Measurements from ENCODE around the gene RXRA. TPM values are rescaled to one million over a fixed set of nuclear protein-coding genes. Genes with fewer than 3 reads are reported as not detected.

Gene RXRA
- total RNA-seq, 1 donor from 2014 or later, result 83.3 TPM

DNA sequence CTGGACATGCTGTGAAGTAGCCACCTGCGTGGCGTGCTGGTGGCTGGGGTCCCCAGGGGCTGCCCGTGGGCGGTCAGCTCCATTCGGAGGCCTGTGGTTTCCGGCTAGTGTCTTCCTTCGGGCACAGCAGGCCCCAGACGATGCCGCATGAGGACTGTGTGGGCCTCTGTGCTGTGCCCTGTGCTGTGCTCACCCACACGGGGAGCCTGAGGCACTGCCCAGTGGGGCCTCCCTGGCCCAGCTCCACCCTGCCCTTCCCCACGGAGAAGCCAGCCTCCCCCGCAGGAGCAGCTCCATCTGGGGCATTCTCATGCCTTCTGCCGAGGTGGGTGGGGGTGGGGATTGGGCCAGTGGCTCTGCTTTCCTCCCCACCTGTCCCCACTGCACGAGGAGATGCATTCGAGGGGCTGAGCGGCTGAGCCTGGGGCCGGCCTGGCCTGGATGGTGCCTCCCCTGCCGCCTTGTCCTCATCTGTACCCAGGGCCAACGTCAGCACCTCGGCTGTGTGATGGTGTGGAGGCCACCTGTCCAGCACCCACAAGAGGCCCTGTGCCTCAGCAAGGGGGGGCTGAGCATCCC is 24.2 kb downstream of the RXRA start:
- no peak for DNase-seq (ENCODE audit: low spot score)
- no peaks in the 10 kb centered on the region for H3K9me3 Mint-ChIP-seq (ENCODE audit: unreplicated experiment)
- no peak overlapping the region for H3K4me3 Mint-ChIP-seq (ENCODE audit: unreplicated experiment)
- TF ChIP-seq, protein P1, sequence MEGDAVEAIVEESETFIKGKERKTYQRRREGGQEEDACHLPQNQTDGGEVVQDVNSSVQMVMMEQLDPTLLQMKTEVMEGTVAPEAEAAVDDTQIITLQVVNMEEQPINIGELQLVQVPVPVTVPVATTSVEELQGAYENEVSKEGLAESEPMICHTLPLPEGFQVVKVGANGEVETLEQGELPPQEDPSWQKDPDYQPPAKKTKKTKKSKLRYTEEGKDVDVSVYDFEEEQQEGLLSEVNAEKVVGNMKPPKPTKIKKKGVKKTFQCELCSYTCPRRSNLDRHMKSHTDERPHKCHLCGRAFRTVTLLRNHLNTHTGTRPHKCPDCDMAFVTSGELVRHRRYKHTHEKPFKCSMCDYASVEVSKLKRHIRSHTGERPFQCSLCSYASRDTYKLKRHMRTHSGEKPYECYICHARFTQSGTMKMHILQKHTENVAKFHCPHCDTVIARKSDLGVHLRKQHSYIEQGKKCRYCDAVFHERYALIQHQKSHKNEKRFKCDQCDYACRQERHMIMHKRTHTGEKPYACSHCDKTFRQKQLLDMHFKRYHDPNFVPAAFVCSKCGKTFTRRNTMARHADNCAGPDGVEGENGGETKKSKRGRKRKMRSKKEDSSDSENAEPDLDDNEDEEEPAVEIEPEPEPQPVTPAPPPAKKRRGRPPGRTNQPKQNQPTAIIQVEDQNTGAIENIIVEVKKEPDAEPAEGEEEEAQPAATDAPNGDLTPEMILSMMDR (IDR thresholded peaks at IDR 0.05; ENCODE audit: unreplicated experiment), result no peak
- no peak overlapping the region for H3K27ac Mint-ChIP-seq (ENCODE audit: unreplicated experiment)
- H3K27me3 Mint-ChIP-seq (ENCODE audit: unreplicated experiment), result peaks cover 4% of the 10 kb centered on the region
- H3K4me1 Mint-ChIP-seq (ENCODE audit: unreplicated experiment), result peaks cover 14% of the 10 kb centered on the region
- H3K36me3 Mint-ChIP-seq (ENCODE audit: low read depth, unreplicated experiment), result no peaks in the 10 kb centered on the region

DNA sequence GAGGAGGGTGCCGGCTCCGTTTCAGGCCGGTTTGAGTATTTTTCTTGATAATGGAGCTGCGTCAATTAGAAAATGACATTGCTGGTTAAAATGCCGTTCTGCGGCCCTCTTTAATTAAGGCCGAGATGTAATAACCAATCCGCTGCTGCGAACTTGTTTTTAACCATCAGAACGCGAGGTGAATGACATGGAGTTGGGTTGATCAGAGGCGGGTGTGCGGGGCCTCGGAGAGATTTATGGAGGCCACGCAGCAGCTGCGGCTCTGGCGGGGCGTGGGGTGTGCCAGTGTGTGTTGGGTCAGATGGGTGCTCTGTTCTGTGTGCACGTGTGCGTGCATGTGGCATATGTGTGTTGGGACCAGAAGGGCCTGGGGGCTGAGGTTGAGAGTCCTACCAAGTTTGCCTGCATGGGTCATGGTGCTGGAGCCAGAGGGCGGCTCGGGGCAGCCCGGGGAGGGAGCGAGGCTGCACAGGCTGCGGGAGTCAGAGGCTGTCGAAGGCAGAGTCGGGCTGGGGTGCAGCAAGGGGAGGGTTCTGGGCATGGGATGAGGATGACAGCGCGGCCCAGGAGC is 25.4 kb downstream of the RXRA start:
- DNase-seq (ENCODE audit: low spot score), result no peak
- no peaks in the 10 kb centered on the region for H3K36me3 Mint-ChIP-seq (ENCODE audit: low read depth, unreplicated experiment)
- H3K27ac Mint-ChIP-seq (ENCODE audit: unreplicated experiment), result peak overlapping the region; percentile 31
- H3K9me3 Mint-ChIP-seq (ENCODE audit: unreplicated experiment), result no peaks in the 10 kb centered on the region
- no peak overlapping the region for H3K4me3 Mint-ChIP-seq (ENCODE audit: unreplicated experiment)
- H3K27me3 Mint-ChIP-seq (ENCODE audit: unreplicated experiment), result peaks cover 4% of the 10 kb centered on the region
- TF ChIP-seq, protein P1 (IDR thresholded peaks at IDR 0.05; ENCODE audit: unreplicated experiment), result no peak
- H3K4me1 Mint-ChIP-seq (ENCODE audit: unreplicated experiment), result peaks cover 14% of the 10 kb centered on the region

DNA sequence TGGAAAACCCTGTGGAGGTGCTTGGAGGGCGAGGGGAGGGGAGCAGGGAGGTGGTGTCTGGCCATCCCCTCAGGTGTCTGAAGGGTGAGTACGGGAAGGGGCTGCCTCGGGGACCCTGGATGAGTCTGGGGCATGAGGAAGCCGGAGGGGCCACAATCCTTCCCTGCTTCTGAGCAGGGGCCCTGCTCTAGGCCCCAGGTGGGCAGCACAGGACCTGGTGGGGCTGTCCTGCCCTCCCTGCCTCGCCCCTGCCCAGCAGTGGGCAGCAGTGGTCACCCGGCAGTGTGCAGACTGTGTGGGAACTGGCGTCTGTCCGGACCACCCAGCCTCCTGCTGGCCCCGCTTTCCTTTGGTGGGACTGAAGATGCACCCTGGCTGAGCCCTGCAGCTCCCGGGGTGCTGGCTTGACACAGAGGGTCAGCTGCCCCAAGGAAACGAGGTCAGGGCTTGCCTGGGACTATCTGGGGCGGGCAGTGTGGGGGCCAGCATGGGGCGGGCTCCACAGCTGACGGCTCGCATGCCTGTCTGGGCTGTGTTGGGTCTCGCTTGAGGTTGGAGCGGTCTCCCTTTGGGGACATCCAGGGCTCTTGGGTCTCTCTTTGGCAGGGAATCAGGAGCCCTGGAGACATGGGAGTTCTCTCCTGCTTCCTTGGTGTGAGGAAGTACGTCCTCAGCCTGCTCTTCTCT is 26.1 kb downstream of the RXRA start:
- H3K36me3 Mint-ChIP-seq (ENCODE audit: low read depth, unreplicated experiment), result peaks cover under 1% of the 10 kb centered on the region
- H3K27me3 Mint-ChIP-seq (ENCODE audit: unreplicated experiment), result peaks cover 4% of the 10 kb centered on the region
- peaks cover 14% of the 10 kb centered on the region for H3K4me1 Mint-ChIP-seq (ENCODE audit: unreplicated experiment)
- no peak overlapping the region for H3K4me3 Mint-ChIP-seq (ENCODE audit: unreplicated experiment)
- no peaks in the 10 kb centered on the region for H3K9me3 Mint-ChIP-seq (ENCODE audit: unreplicated experiment)
- TF ChIP-seq, protein P1 (IDR thresholded peaks at IDR 0.05; ENCODE audit: unreplicated experiment), result no peak
- no peak for DNase-seq (ENCODE audit: low spot score)
- no peak overlapping the region for H3K27ac Mint-ChIP-seq (ENCODE audit: unreplicated experiment)

DNA sequence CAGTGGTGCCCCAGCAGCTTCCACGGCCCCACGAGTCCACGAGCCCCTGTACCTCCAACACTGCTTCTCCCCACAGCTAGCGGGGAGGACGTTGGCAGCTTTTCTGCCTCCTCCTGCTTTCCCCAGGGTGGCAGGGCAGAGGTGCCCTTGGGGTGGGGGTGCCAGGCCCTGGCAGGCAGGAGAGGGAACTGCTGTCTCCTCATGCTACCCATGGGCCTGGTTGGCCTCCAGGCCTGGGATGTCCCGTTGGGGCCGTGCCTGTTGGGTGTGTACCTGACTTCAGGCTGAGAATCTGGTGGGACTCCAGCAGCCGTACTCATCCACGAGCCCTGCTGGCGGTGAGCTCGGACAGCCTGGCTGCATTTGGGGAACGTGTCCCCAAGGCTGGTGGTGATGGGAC is 27.3 kb downstream of the RXRA start:
- peaks cover 10% of the 10 kb centered on the region for H3K4me1 Mint-ChIP-seq (ENCODE audit: unreplicated experiment)
- no peaks in the 10 kb centered on the region for H3K9me3 Mint-ChIP-seq (ENCODE audit: unreplicated experiment)
- no peak overlapping the region for H3K27ac Mint-ChIP-seq (ENCODE audit: unreplicated experiment)
- no peak for DNase-seq (ENCODE audit: low spot score)
- H3K4me3 Mint-ChIP-seq (ENCODE audit: unreplicated experiment), result no peak overlapping the region
- TF ChIP-seq, protein P1 (IDR thresholded peaks at IDR 0.05; ENCODE audit: unreplicated experiment), result no peak
- H3K36me3 Mint-ChIP-seq (ENCODE audit: low read depth, unreplicated experiment), result peaks cover 4% of the 10 kb centered on the region
- H3K27me3 Mint-ChIP-seq (ENCODE audit: unreplicated experiment), result peaks cover 4% of the 10 kb centered on the region

DNA sequence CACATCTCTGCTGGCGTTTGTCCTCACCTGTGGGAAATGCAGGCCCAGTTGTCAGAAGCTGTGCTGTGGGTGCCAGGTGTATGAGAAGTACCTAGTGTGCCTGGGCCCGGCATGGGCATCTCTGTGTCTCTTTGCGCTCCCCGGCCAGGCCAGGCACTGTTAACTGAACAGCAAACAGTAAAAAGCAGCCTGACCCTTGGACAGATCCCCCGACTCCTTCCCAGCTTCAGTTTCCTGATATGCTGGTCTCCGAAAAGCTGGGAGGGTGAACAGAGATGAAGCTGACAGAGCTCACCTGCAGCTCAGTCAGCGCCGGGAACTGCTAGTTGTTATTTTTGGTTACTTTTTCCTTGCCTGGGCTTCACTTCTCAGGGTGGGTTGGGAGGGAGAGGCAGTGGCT is 28.9 kb downstream of the RXRA start:
- peaks cover 7% of the 10 kb centered on the region for H3K4me1 Mint-ChIP-seq (ENCODE audit: unreplicated experiment)

More for the DNA sequence above, 28.9 kb downstream of the RXRA start:
- peaks cover 4% of the 10 kb centered on the region for H3K36me3 Mint-ChIP-seq (ENCODE audit: low read depth, unreplicated experiment)
- peaks cover 7% of the 10 kb centered on the region for H3K27me3 Mint-ChIP-seq (ENCODE audit: unreplicated experiment)
- H3K4me3 Mint-ChIP-seq (ENCODE audit: unreplicated experiment), result no peak overlapping the region
- H3K9me3 Mint-ChIP-seq (ENCODE audit: unreplicated experiment), result no peaks in the 10 kb centered on the region
- DNase-seq (ENCODE audit: low spot score), result no peak
- H3K27ac Mint-ChIP-seq (ENCODE audit: unreplicated experiment), result no peak overlapping the region
- TF ChIP-seq, protein P1 (IDR thresholded peaks at IDR 0.05; ENCODE audit: unreplicated experiment), result no peak
